Measurements from ENCODE around the gene CDIP1. TPM values are rescaled to one million over a fixed set of nuclear protein-coding genes. Genes with fewer than 3 reads are reported as not detected.

CDIP1 gene
- total and polyA plus RNA-seq, 10 of the 15 experiments (the other 5 are each of a cell fraction or from before 2014, with no cell fraction given), result 6.1 to 32.4 (median 13.6) TPM

DNA sequence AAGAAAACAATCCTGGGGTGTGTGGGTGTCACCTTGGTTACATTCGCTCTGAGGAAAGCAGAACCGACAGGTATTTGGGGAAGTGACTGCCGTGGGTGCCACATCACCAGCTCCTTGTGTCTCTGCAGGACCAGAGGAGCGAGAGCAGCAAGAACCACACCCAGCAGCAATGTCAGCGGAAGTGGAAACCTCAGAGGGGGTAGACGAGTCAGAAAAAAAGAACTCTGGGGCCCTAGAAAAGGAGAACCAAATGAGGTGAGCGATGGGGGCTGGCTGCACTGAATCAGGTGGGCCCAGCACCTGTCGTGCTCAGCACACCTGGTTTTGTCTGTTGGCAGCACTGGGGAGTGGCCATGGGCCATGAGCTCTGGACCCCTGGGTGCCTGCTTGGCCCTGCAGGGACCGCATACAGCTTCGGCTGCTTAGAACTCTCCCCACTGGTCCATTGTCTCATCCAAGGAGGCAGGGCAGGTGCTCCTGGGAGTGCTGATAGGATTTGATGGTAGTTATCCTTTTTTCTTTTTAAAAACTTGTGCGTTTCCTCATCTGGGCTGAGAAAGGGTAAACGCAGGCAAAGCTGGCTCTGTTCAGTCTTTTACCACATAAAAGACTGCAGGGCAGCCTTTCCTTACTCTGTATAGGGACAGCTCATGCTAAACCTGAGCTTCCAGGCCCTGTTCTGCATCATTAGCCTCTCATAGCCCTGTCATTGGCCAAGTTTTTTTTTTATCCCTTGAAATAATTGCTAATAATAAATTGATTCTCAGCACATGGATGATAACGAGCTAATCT, 33.0 kb downstream of the CDIP1 start:
- FAIRE-seq (peak; percentile 76), DNase-seq (ENCODE audit: low read depth, low spot score) (peak; percentile 70), ATAC-seq (peak; percentile 93)
- Histone ChIP-seq H3K4me3 (no peak overlapping the region), H3K79me2 (ENCODE audit: control insufficient read depth, insufficient read depth, low read length) (peaks cover 2% of the 10 kb centered on the region), H4K20me1 (ENCODE audit: control insufficient read depth, insufficient read depth) (no peaks in the 10 kb centered on the region), H3K27me3 (replicated peaks in 1 of 2; ENCODE audit: control insufficient read depth in 2 of 2, insufficient read depth in 2 of 2, low read length in 1 of 2) (no peaks in the 10 kb centered on the region), H3K9me3 (replicated peaks; ENCODE audit: control insufficient read depth, insufficient read depth, low read length) (no peaks in the 10 kb centered on the region), H3K27ac (ENCODE audit: control insufficient read depth, insufficient read depth) (peak overlapping the region; percentile 79), H2AFZ (ENCODE audit: control insufficient read depth, low read depth, low read length) (peak overlapping the region; percentile 26; the same call in 1 of the 2 replicates), H3K4me2 (ENCODE audit: control insufficient read depth, insufficient read depth) (peak overlapping the region; percentile 82), H3K4me1 (ENCODE audit: control insufficient read depth, insufficient read depth, low read length) (peaks cover 20% of the 10 kb centered on the region), H3K36me3 (ENCODE audit: control insufficient read depth in 2 of 2, insufficient read depth in 2 of 2, low read length in 1 of 2) (peaks cover 17 to 22% of the 10 kb centered on the region in 2 experiments; a peak in 3 of 4 replicates), H3K9ac (ENCODE audit: control insufficient read depth, insufficient read depth, low read length) (peak overlapping the region; percentile 40; the same call in 1 of the 2 replicates)
- SMC1A ChIA-PET (ENCODE audit: uncharacterized antibody, unreplicated experiment), result interaction anchor here (0.8 to 4.0 kb wide), 17 partner anchors 9 to 144 kb away, joined by 3 to 41 read pairs (median 6); partner anchors contain the start of genes CDIP1, HMOX2 and MGRN1
- CTCF ChIA-PET, result interaction anchor here (0.6 to 6.5 kb wide), 32 partner anchors 9 to 118 kb away, joined by 3 to 90 read pairs (median 4); partner anchors contain the start of genes CDIP1, HMOX2, MGRN1 and NMRAL1
- 13% methylated on average over 13 of the region's 13 CpGs for WGBS (ENCODE audit: insufficient coverage, insufficient replicate concordance, low lambda C conversion rate, missing lambda C conversion rate)
- no TSS peak for BruUV-seq (replicated peaks)
- in situ Hi-C loops (cut with MboI), result no loop called here
- intact Hi-C loops (cut with micrococcal nuclease; ENCODE audit: unreplicated experiment), result loop anchor here (1.0 to 2.0 kb wide), 2 partner anchors 43 to 79 kb away; no protein-coding TSS in a partner anchor
- POLR2A ChIA-PET, result interaction anchor here (0.5 to 2.2 kb wide), 14 partner anchors 10 to 152 kb away, joined by 3 to 11 read pairs (median 6); partner anchors contain the start of genes HMOX2 and MGRN1
- RAD21 ChIA-PET (ENCODE audit: unreplicated experiment), result interaction anchor here (0.6 to 4.1 kb wide), 16 partner anchors 9 to 230 kb away, joined by 3 to 26 read pairs (median 6); partner anchors contain the start of genes CORO7, HMOX2 and MGRN1
- no peak for TF ChIP-seq HDAC6 (IDR thresholded peaks at IDR 0.05; ENCODE audit: unreplicated experiment)
- peak; percentile 48; the same call in 1 of the 2 replicates for TF ChIP-seq HDGF (IDR thresholded peaks at IDR 0.05)
- TF ChIP-seq, protein P1, sequence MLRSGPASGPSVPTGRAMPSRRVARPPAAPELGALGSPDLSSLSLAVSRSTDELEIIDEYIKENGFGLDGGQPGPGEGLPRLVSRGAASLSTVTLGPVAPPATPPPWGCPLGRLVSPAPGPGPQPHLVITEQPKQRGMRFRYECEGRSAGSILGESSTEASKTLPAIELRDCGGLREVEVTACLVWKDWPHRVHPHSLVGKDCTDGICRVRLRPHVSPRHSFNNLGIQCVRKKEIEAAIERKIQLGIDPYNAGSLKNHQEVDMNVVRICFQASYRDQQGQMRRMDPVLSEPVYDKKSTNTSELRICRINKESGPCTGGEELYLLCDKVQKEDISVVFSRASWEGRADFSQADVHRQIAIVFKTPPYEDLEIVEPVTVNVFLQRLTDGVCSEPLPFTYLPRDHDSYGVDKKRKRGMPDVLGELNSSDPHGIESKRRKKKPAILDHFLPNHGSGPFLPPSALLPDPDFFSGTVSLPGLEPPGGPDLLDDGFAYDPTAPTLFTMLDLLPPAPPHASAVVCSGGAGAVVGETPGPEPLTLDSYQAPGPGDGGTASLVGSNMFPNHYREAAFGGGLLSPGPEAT (IDR thresholded peaks at IDR 0.05; ENCODE audit: low read depth), result 0 out of 2 replicates have a peak, but pooled peaks have one; percentile 22
- TF ChIP-seq ESRRA (IDR thresholded peaks at IDR 0.05; ENCODE audit: low read length), result peak; percentile 23; the same call in 1 of the 2 replicates
- TF ChIP-seq SP1 (IDR thresholded peaks at IDR 0.05; ENCODE audit: low read depth, low read length), result peak; percentile 12
- TF ChIP-seq MEF2B (IDR thresholded peaks at IDR 0.05; ENCODE audit: partially characterized antibody, poor library complexity, severe bottlenecking), result no peak
- no peak for TF ChIP-seq WRNIP1 (IDR thresholded peaks at IDR 0.05; ENCODE audit: borderline replicate concordance, low read depth, low read length)
- TF ChIP-seq CHD2 (IDR thresholded peaks at IDR 0.05; ENCODE audit: borderline replicate concordance, low read depth, low read length), result no peak
- 0 out of 2 replicates have a peak, but pooled peaks have one; percentile 7 for TF ChIP-seq RAD21 (IDR thresholded peaks at IDR 0.05; ENCODE audit: insufficient read depth, low read depth, low read length)
- TF ChIP-seq, protein P2, sequence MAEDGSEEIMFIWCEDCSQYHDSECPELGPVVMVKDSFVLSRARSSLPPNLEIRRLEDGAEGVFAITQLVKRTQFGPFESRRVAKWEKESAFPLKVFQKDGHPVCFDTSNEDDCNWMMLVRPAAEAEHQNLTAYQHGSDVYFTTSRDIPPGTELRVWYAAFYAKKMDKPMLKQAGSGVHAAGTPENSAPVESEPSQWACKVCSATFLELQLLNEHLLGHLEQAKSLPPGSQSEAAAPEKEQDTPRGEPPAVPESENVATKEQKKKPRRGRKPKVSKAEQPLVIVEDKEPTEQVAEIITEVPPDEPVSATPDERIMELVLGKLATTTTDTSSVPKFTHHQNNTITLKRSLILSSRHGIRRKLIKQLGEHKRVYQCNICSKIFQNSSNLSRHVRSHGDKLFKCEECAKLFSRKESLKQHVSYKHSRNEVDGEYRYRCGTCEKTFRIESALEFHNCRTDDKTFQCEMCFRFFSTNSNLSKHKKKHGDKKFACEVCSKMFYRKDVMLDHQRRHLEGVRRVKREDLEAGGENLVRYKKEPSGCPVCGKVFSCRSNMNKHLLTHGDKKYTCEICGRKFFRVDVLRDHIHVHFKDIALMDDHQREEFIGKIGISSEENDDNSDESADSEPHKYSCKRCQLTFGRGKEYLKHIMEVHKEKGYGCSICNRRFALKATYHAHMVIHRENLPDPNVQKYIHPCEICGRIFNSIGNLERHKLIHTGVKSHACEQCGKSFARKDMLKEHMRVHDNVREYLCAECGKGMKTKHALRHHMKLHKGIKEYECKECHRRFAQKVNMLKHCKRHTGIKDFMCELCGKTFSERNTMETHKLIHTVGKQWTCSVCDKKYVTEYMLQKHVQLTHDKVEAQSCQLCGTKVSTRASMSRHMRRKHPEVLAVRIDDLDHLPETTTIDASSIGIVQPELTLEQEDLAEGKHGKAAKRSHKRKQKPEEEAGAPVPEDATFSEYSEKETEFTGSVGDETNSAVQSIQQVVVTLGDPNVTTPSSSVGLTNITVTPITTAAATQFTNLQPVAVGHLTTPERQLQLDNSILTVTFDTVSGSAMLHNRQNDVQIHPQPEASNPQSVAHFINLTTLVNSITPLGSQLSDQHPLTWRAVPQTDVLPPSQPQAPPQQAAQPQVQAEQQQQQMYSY (CRISPR knock-in tag; IDR thresholded peaks at IDR 0.05), result no peak
- TF ChIP-seq RUNX3 (IDR thresholded peaks at IDR 0.05; ENCODE audit: low read length), result peak; percentile 84
- peak; percentile 32; the same call in 1 of the 2 replicates for TF ChIP-seq IKZF1 (conservative IDR thresholded peaks at IDR 0.05)
- TF ChIP-seq EED (IDR thresholded peaks at IDR 0.05; ENCODE audit: low read depth), result peak; percentile 34; the same call in 1 of the 2 replicates
- 0 out of 2 replicates have a peak, but pooled peaks have one; percentile 54 for TF ChIP-seq DPF2 (IDR thresholded peaks at IDR 0.05)
- 0 out of 2 replicates have a peak, but pooled peaks have one; percentile 59 for TF ChIP-seq IRF4 (IDR thresholded peaks at IDR 0.05; ENCODE audit: low read depth, low read length)
- TF ChIP-seq, protein P3, sequence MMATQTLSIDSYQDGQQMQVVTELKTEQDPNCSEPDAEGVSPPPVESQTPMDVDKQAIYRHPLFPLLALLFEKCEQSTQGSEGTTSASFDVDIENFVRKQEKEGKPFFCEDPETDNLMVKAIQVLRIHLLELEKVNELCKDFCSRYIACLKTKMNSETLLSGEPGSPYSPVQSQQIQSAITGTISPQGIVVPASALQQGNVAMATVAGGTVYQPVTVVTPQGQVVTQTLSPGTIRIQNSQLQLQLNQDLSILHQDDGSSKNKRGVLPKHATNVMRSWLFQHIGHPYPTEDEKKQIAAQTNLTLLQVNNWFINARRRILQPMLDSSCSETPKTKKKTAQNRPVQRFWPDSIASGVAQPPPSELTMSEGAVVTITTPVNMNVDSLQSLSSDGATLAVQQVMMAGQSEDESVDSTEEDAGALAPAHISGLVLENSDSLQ (IDR thresholded peaks at IDR 0.05), result peak; percentile 46

Data from GM12878 (cell line).